Activated CD4-positive, alpha-beta T cell treated with anti-CD3 and anti-CD28 coated beads, Interleukin-2, amount 10 ng/mL, durations not matched to agents 24 days and 14 days (primary cell): ENCODE data around the gene TMIE. TPM values are rescaled to one million over a fixed set of nuclear protein-coding genes. Genes with fewer than 3 reads are reported as not detected.
"Not testable (repeated sequence)": the region's sequence is repeated elsewhere in the genome, so short reads cannot be mapped to it uniquely, and the experiment has no call there.

Experiments used
- DNase-seq: peaks from one replicate; pipeline ENCODE4 v3.0.0; 2022
- H3K27ac Mint-ChIP-seq: one replicate; pipeline ENCODE4 v1.8.0; 2022; ENCODE audit warnings: mild to moderate bottlenecking, mixed read lengths
- H3K27me3 Mint-ChIP-seq: one replicate; pipeline ENCODE4 v1.8.0; 2022; ENCODE audit warnings: mixed read lengths
- H3K36me3 Mint-ChIP-seq: one replicate; pipeline ENCODE4 v1.8.0; 2022; ENCODE audit warnings: low read depth, mild to moderate bottlenecking, mixed read lengths
- H3K4me1 Mint-ChIP-seq: one replicate; pipeline ENCODE4 v1.8.0; 2021; ENCODE audit warnings: mixed read lengths
- H3K4me3 Mint-ChIP-seq: one replicate; pipeline ENCODE4 v1.8.0; 2022; ENCODE audit warnings: mild to moderate bottlenecking, moderate library complexity, mixed read lengths
- H3K9me3 Mint-ChIP-seq: one replicate; pipeline ENCODE4 v1.8.0; 2021; ENCODE audit warnings: mixed read lengths
- intact Hi-C: fragments of 100-400 bp; cut with micrococcal nuclease; formaldehyde crosslinking; loops from one replicate; pipeline ENCODE4 v1.15.1; 2023
- total RNA-seq: library from RNA; stranded (reverse); gene quantifications from 2 replicates; pipeline ENCODE4 v1.2.3, GENCODE V29; 2022

Gene TMIE
- total RNA-seq, 1 donor from 2014 or later = not detected

DNA sequence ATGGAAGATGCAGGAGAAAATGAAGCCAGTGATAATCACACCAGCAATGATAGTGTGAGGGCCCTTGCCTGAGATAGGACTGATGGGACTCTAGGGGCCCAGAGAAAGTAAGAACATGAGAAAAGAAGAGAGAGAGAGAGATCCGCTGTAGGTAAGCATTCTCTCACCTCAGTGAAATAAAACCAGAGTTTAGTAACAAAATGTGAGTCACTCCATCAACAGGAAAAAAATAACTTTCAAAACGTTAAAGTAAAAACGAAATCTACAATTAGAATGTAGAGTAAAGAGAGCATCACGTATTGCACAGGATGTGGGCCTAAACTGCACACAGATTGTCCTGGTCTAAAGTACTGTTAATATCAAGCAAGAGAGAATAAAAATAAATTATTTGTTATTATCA is 23.2 kb downstream of the TMIE start:
- no peak overlapping the region for H3K27ac Mint-ChIP-seq
- H3K4me3 Mint-ChIP-seq = no peak overlapping the region
- peaks cover 4% of the 10 kb centered on the region for H3K9me3 Mint-ChIP-seq
- intact Hi-C loops = no loop called here
- H3K4me1 Mint-ChIP-seq = peaks cover 5% of the 10 kb centered on the region
- peaks cover 23% of the 10 kb centered on the region for H3K27me3 Mint-ChIP-seq
- H3K36me3 Mint-ChIP-seq = no peaks in the 10 kb centered on the region
- no peak for DNase-seq

DNA sequence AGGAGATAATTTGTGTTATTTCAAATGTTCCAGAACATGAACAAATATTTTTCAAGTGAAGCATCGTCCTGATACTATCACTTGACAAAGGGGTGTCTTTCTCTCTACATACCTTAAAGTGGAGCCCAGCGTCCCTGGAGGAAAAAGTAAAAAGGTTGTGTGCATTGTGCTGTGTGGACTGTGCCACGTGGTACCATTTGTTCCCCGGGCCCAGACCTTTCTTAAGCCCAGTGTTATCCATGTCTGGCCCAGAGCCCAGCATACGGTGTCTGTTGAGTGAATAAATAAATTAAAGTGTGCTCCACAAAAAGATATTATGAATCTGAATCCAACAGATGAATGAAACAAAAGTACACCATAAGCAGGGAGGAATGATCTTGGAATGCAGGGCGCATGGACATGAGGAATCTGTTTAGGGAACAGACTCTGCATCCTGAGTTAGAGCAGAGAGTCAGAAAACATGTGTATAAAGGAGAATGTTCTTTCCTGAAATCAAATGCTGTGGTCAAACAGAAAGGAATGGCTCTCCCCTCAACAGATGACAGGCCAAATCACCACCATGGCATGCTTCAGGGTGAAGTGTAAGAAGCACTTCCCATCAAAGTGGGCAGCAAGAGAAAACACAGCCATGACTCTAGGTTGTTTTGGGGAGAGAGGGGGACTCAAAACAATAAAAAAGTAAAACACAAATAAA is 24.6 kb downstream of the TMIE start:
- Mint-ChIP-seq H3K4me3 (no peak overlapping the region), H3K9me3 (peaks cover 3% of the 10 kb centered on the region), H3K27me3 (peaks cover 20% of the 10 kb centered on the region), H3K36me3 (no peaks in the 10 kb centered on the region), H3K27ac (no peak overlapping the region), H3K4me1 (peaks cover 5% of the 10 kb centered on the region)
- intact Hi-C loops = no loop called here
- DNase-seq = no peak

DNA sequence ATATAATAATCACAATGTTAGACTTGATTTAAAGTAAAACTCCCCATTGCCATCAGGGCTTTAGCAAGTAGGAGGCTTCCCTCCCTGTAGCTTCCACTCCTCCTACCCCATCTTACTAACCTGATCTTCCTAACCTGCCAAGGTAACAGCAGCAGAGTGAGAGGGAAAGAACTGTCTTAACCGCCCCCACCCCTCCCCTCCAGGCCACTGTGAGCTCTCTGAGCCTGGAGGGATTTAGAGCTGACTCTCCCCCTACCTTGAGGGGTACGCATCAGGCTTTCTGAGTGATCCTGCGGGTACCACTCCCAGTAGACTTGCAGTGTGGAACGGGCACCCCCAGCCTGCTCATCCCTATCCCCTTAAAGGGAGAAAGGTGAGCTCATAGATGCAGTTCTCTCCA is 27.8 kb downstream of the TMIE start:
- intact Hi-C loops = no loop called here
- Mint-ChIP-seq H3K27me3 (peaks cover 26% of the 10 kb centered on the region), H3K9me3 (no peaks in the 10 kb centered on the region), H3K4me3 (no peak overlapping the region), H3K27ac (no peak overlapping the region), H3K4me1 (peaks cover 2% of the 10 kb centered on the region), H3K36me3 (no peaks in the 10 kb centered on the region)
- no peak for DNase-seq

DNA sequence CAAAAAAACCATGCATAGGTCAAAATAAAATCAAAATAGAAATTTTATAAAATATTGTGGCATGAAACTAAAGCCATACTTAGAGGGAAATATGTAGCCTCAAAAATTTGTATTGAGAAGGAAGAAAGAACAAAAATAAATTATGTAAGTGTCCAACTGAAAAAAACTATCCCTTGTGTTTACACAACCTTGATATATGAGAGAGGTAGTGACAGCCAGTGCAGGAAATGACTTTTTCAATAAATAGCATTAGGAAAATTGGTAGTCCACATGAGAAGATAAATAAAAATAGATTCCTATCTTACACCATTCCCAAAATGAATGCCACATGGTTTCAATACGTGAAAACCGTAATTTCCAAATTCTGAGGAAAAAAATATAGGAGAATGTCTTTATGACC is 29.6 kb downstream of the TMIE start:
- no peak for DNase-seq
- Mint-ChIP-seq H3K9me3 (no peaks in the 10 kb centered on the region), H3K27ac (no peak overlapping the region), H3K4me3 (no peak overlapping the region), H3K4me1 (no peaks in the 10 kb centered on the region), H3K27me3 (peaks cover 23% of the 10 kb centered on the region), H3K36me3 (no peaks in the 10 kb centered on the region)
- intact Hi-C loops = no loop called here

DNA sequence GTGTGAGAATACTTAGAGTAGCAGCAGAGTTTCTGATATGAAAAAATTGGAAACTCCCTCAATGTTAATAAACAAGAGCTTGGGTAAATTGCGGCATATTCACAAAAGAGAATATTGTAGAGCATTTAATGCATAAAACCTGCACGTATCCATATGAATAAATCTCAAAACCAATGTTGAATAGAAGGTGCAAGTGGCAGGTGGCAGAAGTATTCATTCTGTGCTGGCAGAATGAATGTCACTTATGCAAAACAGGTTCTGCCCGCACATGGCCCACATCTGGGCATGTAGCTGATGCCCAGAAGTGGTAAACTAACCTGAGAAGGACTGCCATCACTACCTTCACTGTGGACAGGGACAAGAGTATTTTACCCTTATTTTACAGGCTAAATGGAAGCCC is 30.6 kb downstream of the TMIE start:
- Mint-ChIP-seq H3K4me1 (no peaks in the 10 kb centered on the region), H3K4me3 (no peak overlapping the region), H3K27me3 (peaks cover 16% of the 10 kb centered on the region), H3K27ac (no peak overlapping the region), H3K9me3 (no peaks in the 10 kb centered on the region), H3K36me3 (no peaks in the 10 kb centered on the region)
- DNase-seq = no peak
- intact Hi-C loops = no loop called here

DNA sequence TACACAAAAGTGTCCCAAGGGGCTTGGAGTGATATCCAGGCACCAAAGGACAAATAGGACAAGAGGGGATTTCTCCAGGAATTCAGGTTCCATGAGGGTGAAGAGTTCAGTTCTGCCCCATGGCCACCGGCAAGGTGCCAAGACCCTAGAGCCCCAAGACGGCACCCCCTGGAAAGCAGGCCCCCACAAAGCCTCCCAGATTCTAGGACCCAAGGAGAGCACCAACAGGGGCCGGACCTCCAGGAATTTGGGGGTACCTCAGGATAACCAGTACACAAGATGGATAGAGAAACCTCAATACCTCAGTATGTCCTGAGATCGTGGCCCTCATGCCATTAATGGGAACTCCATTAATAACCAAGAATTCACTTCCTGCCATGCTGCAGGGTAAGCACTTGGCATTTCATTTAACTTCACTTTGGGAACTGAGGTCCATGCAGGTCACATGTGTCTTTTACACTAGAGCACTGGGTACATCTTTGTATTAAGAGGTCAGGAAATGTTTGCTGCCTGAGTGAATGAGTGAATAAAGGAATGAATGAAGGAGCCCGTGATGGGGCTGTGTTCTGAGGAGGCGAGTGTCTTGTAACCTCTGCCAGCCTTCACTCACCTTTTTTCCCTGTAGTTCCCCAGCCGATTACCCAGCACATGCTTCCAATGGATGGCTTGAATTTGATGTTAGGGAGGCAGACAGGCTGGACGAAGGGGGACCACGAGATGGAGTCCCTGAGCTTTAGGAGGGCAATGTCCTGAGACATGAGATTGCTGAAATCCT is 32.0 kb downstream of the TMIE start:
- no peaks in the 10 kb centered on the region for H3K4me1 Mint-ChIP-seq
- H3K27ac Mint-ChIP-seq = no peak overlapping the region
- H3K36me3 Mint-ChIP-seq = no peaks in the 10 kb centered on the region
- no peak overlapping the region for H3K4me3 Mint-ChIP-seq
- DNase-seq = no peak
- H3K9me3 Mint-ChIP-seq = no peaks in the 10 kb centered on the region
- intact Hi-C loops = no loop called here
- H3K27me3 Mint-ChIP-seq = peaks cover 20% of the 10 kb centered on the region

DNA sequence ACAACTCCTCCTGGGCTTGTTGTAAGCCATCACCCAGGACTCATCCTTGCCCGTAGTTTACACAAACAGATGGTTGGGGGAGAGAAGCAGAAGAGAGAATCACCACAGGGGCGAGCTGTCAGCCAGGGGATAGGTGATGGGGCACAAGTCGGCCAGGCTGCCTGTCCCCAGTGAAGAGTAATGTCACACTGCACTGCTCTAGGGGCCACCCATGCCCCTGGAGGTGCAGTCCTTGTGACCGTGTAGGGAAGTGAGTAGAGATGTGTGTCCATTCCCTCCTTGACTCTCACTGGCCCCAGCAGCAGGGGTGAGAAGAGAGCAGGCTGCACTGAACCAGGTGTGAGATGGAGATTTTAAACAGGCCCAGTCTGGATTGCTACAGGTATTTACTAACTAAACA is 33.6 kb downstream of the TMIE start:
- DNase-seq = no peak
- no peaks in the 10 kb centered on the region for H3K4me1 Mint-ChIP-seq
- H3K9me3 Mint-ChIP-seq = no peaks in the 10 kb centered on the region
- H3K4me3 Mint-ChIP-seq = no peak overlapping the region
- H3K27me3 Mint-ChIP-seq = peaks cover 20% of the 10 kb centered on the region
- no peak overlapping the region for H3K27ac Mint-ChIP-seq
- intact Hi-C loops = no loop called here
- H3K36me3 Mint-ChIP-seq = no peaks in the 10 kb centered on the region

DNA sequence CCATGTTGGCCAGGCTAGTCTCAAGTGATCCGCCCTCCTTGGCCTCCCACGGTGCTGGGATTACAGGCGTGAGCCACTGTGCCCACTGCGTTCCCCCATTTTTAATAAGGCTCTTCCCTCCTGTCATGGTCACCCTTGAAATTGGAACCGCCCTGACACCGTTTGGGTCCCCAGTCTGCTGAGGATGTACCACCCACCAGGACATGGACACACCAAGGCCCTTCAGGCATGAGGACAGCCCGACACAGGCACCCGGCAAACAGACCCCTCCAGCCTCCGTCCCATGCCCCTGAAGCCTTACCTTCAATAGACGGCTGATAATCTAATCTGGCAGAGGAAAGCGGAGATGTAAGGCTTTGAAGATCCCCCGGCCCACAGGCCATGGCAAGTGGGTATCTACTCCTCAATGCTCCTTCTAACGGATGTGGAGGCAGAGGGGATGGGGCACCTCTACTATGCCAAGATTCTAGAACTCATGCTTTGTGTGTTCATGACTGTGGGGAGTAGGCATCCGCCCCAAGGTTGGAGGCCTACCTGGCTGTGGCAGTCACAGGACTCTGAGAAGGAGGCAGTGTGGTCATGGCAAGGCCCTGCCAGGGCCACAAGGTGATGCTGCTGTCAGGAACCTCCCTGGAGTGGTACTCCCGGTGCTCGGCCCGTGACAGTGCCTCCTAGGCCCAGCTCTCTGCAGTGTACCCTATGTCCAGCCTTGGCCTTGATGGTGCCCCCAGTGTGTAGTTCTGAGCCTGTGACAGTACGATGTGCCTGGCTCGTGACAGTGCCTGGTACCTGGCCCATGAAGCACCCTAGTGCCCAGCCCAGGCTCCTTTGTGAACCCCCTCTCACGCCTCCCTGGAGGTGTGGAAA is 35.0 kb downstream of the TMIE start:
- peaks cover 16% of the 10 kb centered on the region for H3K27me3 Mint-ChIP-seq

DNA sequence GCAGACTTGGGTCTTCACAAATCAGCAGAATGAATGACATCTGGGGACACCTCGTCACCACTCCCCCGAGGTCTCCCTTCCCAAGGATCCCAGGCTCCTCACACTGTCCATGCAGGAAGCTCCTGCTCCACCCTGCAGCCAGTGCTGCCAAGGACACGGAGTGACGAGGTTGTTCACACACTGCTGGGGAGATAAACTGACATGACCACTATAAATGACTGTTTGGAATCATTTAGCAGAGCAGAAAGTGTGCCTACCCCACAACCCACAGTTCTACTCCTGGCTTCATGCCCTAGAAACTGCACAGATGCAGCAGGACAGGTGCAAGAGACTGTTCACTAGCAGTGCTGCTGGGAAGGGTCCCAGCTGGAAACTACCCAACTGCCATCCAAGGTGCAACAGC is 36.1 kb downstream of the TMIE start:
- no peak overlapping the region for H3K27ac Mint-ChIP-seq
- H3K36me3 Mint-ChIP-seq = no peaks in the 10 kb centered on the region
- no peaks in the 10 kb centered on the region for H3K9me3 Mint-ChIP-seq
- H3K4me3 Mint-ChIP-seq = no peak overlapping the region
- intact Hi-C loops = no loop called here
- DNase-seq = no peak
- no peaks in the 10 kb centered on the region for H3K4me1 Mint-ChIP-seq
- H3K27me3 Mint-ChIP-seq = peaks cover 14% of the 10 kb centered on the region

More for the DNA sequence above, 35.0 kb downstream of the TMIE start:
- DNase-seq = no peak
- Mint-ChIP-seq H3K4me3 (no peak overlapping the region), H3K9me3 (no peaks in the 10 kb centered on the region), H3K27ac (no peak overlapping the region), H3K4me1 (no peaks in the 10 kb centered on the region), H3K36me3 (no peaks in the 10 kb centered on the region)
- intact Hi-C loops = no loop called here

DNA sequence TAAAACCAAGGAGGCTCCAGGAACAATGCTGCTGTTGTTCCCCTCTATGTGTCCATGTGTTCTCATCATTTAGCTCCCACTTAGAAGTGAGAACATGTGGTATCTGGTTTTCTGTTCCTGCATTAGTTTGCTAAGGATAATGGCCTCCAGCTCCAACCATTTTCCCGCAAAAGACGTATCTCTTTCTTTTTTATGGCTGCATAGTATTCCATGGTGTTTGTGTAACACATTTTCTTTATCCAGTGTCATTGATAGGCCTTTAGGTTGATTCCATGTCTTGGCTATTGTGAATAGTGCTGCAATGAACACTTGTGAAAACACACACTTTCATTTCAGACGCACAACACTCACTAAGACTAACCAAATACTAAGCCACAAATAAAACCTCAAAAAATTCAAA is 38.4 kb downstream of the TMIE start:
- H3K4me3 Mint-ChIP-seq, DNase-seq, H3K27ac Mint-ChIP-seq, H3K36me3 Mint-ChIP-seq, H3K4me1 Mint-ChIP-seq, H3K9me3 Mint-ChIP-seq, intact Hi-C loops: not testable (repeated sequence)
- peaks cover 12% of the 10 kb centered on the region for H3K27me3 Mint-ChIP-seq

DNA sequence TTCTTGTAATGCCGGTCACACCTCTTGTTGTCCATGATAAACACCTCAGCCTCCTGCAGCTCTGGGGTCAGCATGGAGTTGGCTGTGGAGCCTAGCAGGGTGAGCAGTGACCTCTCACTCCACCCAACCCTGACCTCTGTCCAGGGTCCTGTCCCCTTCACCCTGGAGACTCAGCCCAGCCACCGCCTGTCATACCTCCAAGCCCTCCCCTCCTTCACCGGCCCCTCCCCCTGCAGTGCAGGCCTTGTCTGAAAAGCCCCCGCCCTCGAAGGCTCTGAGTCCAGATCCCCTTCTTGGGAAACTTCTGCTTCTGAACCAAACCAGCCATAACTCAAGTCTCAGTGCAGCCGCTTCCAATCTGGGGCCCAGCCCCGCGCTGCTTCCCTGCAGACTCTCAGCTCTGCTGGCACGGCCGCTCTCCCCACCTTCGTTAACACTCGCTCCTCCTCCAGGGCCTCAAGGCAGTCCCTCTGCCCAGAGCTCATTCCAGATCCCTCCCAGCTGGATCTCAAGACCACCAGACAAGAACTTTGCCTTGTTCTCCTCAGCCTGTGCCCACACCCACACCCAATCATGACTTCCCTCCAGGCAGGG is 41.9 kb downstream of the TMIE start:
- Mint-ChIP-seq H3K4me1 (no peaks in the 10 kb centered on the region), H3K27ac (no peak overlapping the region), H3K36me3 (no peaks in the 10 kb centered on the region), H3K27me3 (peaks cover 7% of the 10 kb centered on the region), H3K4me3 (no peak overlapping the region), H3K9me3 (no peaks in the 10 kb centered on the region)
- DNase-seq = no peak
- intact Hi-C loops = no loop called here

DNA sequence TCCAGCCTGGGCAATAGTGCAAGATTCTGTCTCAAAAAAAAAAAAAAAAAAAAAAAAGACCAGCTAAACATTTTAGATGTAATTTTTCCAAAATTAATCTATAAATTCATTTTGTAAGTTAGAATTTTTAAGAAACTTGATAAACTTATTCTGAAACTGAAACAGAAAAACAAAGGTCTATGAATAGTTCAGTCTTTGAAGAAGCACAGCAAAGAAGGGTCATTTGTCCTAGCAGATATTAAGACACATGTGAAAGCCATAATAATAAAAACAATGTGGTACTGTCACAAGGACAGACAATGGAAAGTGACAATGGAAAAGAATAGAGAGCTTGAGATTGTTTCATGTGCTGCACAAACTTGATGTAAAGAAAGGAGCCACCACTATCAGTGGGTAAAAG is 45.5 kb downstream of the TMIE start:
- intact Hi-C loops = no loop called here
- Mint-ChIP-seq H3K27me3 (peaks cover 1% of the 10 kb centered on the region), H3K36me3 (no peaks in the 10 kb centered on the region), H3K4me3 (no peak overlapping the region), H3K9me3 (no peaks in the 10 kb centered on the region), H3K27ac (no peak overlapping the region), H3K4me1 (no peaks in the 10 kb centered on the region)
- DNase-seq = no peak

DNA sequence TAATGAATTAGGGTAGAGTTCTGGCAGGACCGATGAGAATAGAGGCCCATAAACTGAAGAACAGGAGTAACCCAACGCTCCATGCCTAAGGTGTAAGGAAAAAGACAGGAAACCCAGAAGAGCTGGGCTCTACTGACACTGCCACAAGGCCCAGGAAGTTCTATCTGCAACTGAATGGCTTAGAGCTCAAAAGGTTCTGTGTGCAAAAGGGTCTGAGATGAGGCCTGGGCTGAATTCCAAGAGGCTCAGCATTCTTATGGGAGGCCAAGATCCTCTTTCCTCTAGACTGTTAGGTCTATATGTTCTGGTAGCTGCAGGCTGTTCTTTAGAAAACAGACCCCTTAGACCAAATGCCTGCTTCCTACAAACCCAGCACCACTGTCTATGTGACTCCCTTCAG is 47.0 kb downstream of the TMIE start:
- Mint-ChIP-seq H3K4me1 (peaks cover 3% of the 10 kb centered on the region), H3K27ac (no peak overlapping the region), H3K36me3 (no peaks in the 10 kb centered on the region), H3K4me3 (no peak overlapping the region), H3K27me3 (peaks cover 1% of the 10 kb centered on the region), H3K9me3 (no peaks in the 10 kb centered on the region)
- intact Hi-C loops = no loop called here
- DNase-seq = peak; percentile 46

DNA sequence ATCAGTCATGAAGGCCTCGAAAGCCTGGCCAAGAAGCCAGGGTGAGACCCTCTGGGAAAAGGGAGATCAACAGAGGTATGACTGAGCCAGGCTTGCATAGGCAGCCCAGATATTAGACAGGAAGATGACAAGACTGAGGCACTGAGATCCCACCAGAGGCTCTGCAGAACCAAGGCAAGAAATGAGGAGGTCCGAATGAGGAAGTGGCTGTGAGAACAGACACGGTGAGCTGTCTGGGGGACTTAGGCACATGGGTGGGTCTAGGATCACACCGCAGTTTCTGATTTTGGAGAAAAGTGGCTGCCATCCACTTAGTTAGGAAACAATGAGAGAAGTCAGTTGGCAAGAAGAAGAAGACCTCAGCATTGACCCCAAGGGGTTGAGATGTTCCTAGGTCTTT is 47.9 kb downstream of the TMIE start:
- no peak for DNase-seq
- Mint-ChIP-seq H3K9me3 (no peaks in the 10 kb centered on the region), H3K27ac (no peak overlapping the region), H3K36me3 (no peaks in the 10 kb centered on the region), H3K4me1 (peaks cover 5% of the 10 kb centered on the region), H3K27me3 (peaks cover 1% of the 10 kb centered on the region), H3K4me3 (no peak overlapping the region)
- intact Hi-C loops = no loop called here
